Hematopoietic multipotent progenitor cell treated with erythropoietin and hydrocortisone succinate and interleukin-3 and kit ligand, for 4 days (in vitro differentiated cells): Measurements from ENCODE around the gene DENND1A.
A peak's percentile ranks its signal among the peaks of the same experiment; 100 is the strongest.
"Not testable (repeated sequence)": the region's sequence is repeated elsewhere in the genome, so short reads cannot be mapped to it uniquely, and the experiment has no call there.

ENCODE experiments used
- DNase-seq: peaks from one replicate; pipeline ENCODE4 v3.0.0-alpha.2; 2015

DENND1A gene

GRCh38 chr9:123914517-123915196, 15.3 kb downstream of the DENND1A start:
- DNase-seq, result no peak

GRCh38 chr9:123912167-123912897, 17.6 kb downstream of the DENND1A start:
- DNase-seq, result peak; percentile 46

GRCh38 chr9:123911024-123911423, 18.9 kb downstream of the DENND1A start:
- DNase-seq, result no peak

DNA sequence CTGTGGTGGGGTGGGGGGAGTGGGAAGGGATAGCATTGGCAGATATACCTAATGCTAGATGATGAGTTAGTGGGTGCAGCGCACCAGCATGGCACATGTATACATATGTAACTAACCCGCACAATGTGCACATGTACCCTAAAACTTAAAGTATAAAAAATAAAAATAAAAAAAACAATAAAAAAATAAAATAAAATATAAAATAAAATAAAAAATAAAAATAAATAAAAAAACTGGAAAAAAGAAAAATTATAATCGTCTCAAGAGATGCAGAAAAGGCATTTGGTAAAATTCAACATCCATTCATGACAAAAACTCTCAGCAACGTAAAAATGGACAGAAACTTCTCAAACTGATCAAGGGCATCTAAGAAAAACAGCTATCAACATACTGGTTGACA, 20.7 kb downstream of the DENND1A start:
- not testable (repeated sequence) for DNase-seq

GRCh38 chr9:123903550-123903949, 26.4 kb downstream of the DENND1A start:
- DNase-seq, result not testable (repeated sequence)

DNA sequence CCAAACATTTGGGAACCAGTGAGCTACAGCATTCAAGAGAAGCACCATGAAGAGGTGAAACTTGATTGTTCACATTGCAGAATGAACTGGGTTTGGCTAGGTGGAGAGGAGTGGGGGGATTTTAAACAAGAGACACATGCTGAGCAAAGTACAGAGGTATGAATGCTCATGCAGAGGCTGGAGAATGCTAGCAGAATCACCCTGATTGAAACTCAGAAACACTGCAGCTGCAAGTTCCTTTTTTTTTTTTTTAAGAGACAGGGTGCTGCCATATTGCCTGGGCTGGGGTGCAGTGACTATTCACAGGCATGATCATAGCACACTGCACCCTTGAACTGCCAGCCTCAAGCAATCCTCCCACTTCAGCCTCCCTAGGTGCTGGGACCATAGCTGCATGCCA, 35.1 kb downstream of the DENND1A start:
- no peak for DNase-seq

DNA sequence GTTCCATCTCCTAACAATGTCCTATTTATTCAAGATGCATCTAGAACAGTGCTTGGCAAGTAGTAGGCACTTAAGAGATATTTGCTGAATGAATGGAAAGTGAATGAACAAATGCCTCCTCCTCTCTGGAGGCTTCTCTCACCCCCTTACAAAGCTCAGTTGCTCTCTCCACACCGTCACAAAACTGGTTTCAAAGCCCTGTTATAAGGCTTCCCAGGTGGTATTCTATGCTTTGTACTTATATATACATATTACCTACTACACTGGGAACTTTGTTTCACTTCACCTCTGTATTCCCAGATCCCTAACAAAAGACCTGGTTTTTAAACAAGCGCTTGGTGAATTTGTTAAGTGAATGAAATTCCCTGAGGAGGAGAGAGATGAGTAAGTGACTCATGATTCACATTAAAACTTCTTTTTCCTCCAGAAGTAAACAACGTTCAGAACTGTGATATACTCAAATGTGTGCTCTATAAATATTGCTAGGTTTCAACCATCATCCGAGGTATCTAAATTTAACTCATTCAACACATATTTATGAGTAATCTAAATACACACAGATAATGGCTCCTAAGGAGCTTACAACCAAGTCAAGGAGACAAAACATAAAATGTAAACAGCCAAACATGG, 36.0 kb downstream of the DENND1A start:
- DNase-seq, result no peak

DNA sequence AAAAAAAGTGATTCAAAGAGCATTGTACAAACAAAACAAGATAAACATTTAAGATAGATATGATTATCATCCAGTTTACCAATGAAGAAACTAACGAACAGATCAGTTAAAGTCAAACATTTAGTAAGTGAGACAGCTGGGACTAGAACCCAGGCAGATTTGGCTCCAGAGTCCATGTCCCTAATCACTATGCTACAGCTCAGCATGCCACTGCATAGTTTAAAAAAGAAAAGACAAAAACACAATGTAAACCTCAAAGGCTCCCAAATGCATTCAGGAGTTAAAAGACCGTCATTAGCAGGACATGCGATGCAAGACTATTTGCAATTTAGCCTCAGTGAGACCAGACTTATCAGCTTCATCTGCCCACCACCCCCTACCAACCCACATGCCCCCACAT, 36.8 kb downstream of the DENND1A start:
- no peak for DNase-seq

DNA sequence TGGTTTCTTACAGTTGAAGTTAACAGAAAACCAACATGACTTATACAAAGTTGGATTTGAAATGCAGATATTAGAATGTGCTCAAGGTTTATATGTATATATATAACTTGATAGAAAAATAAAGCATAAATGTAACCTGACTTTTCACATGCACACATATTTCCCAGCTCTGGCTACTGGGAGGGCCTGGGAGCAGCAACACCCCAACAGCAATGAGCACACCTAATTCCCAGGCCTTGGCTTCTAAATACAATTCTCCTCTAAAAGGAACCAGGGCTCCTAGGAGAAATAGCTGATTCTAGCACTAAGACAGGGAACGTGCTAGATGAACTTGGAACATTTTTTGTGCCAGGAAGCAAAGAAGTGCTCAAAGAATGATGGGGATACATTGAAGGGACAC, 42.1 kb downstream of the DENND1A start:
- no peak for DNase-seq

GRCh38 chr9:123885834-123886233, 44.1 kb downstream of the DENND1A start:
- DNase-seq, result peak; percentile 18

DNA sequence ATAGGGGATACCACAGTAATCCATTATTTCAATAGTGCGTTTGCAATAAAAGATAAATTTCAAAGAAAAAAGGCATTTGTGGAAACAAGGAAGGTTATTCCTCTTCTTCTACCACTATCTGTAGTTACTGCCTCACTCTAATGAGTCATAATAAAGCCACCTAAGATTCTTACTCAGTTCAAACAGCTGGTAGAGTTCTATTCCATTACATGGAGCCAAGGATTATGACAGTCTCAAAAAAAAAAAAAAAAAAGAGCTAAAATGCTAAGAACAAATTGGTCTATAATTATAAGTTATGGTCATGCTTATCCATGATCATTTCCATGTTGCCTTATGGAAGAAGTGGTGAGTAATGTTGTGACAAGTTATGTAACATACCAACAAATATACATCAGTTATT, 46.3 kb downstream of the DENND1A start:
- DNase-seq, result no peak

GRCh38 chr9:123881604-123882003, 48.3 kb downstream of the DENND1A start:
- DNase-seq, result no peak

DNA sequence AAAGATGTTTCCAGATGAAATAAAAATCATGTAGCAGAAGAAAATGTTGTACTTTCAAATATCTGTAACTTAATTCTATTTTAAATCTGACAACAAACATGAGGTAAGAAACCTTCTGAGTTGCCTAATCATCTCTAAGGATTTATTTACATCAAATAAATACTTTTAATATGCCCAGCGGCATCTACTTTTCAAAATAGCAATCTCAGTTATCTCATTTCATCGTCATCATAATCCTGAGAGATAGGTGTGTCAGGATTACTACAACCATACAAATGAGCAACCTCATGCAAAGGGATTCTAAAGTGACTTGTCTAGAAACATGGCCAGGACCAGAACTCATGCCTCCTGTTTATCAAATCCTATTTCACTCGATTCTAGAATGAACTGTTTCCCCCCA, 49.5 kb downstream of the DENND1A start:
- no peak for DNase-seq

DNA sequence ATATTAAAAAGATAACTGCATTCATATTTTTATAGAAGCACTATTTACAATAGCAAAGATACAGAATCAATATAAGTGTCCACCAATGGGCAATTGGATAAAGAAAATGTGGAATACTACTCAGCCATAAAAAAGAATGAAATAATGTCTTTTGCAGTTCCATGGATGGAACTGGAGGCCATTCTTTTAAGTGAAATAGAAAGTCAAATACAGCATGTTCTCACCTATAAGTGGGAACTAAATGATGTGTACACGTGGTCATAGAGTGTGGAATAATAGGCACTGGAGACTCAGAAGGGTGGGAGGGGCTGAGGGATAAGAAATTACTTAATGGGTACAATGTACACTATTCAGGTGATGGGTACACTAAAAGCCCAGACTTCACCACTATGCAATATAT, 53.2 kb downstream of the DENND1A start:
- no peak for DNase-seq

GRCh38 chr9:123872710-123873109, 57.2 kb downstream of the DENND1A start:
- DNase-seq, result no peak

- DNase-seq, result no peak
These were observed 58.1 kb downstream of the DENND1A start for GRCh38 chr9:123871781-123872180.

DNA sequence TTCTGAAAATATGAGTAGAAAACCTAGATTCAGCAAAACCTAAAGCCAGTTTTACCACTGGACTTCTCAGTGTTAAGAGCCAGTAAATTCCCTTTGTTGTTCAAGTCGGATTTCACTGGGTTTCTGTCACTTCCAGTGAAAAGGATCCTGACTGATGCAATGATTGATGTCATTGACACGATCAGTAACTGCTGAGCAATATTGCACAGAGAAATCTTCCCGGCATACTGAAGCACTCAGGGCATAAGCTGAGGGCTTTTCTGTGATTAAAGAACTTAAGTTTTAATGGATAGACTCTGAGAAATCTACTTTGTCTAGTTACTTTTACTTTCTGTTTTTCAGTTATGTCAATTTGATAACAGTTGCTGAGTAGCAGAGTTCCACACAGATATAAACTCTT, 61.9 kb downstream of the DENND1A start:
- no peak for DNase-seq

DNA sequence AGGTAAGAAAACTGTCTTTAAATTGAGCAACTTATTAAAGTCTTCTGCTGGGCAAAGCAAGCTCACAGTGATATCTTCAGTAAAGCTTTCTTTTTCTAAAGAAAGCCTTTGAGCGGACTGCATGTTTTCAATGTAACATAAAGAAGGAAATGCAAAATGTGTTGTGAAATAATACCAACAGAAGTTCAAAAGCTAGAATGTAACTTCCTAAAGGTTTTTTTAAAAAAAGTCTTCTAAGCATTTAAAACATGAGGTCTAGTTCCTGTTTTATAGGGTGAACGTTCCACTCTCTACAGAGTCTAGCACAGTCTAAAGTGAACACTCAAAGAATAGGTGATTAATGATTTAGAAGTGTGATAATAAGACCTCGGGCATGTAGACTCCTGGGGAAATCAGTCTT, 62.9 kb downstream of the DENND1A start:
- DNase-seq, result peak; percentile 80

DNA sequence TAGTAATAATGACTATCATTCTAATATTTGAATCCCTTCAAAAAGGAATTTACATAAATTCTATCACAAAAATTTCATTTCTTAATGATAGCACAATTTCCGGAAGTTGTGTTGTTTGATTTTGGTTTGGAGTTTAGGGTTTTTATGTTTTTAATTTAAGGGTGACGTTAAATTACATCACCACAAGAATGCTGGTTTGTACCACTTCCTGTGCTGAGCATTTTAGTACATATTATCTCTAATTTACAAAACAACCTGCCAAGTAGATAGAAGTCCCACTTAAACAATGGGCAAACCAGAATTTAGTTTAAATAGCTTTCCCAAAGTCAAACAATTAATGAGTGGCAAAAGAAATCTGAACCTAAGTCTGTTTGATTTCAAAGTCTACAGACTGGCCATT, 63.4 kb downstream of the DENND1A start:
- DNase-seq, result peak; percentile 66

DNA sequence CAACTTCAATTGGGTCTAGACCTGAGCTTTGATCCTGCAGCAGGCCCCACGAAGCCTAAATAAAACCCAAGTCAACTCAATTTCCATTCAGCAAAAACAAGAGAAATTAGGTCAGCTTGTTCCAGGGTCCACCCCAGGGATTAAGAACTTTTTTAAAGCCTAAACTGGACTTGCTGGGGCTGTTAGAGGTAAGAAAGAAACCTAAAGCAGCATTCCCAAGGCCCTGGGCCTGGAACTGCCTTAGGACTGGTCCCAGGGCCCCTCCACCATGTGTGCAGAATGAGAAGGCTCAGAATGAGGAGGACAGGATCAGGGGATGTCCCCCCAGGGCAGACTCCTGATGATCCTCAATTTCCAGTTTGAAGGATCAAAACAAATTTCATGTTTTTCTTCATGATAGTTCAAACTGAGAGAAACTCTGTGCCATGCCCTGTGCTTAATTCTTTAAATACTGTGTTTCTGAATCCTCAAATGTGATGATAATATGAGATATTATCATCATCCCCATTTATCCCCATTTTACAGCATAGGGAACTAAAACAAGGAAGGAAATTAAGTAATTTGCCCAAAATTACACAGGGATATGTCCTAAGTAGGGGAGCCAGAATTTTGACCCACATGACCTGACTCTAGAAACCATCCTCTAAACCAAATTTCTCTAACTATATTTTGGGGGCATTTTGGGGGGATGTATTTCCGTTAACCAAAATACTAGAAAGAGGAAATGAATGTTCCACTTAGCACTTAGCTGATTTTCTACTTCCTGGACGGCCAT, 64.5 kb downstream of the DENND1A start:
- no peak for DNase-seq

DNA sequence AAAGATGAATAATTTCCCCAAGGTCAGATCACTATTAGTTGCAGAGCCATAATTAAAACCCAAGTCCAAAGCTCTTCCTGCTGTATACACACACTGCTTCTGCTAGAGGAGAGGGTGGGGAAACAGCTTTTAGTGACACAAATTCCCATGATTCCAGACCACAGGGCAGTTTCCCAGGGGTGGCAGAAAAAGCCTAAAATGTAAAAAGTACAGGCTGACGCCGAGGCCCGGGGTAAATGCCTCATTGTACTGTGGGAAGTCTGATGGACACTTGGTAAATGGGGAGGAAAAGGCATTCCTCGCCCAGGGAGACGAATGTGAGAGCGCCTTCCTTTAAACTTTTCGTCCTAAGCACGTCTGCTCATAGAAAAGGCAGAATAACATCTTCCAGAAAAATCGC, 65.7 kb downstream of the DENND1A start:
- DNase-seq, result no peak

DNA sequence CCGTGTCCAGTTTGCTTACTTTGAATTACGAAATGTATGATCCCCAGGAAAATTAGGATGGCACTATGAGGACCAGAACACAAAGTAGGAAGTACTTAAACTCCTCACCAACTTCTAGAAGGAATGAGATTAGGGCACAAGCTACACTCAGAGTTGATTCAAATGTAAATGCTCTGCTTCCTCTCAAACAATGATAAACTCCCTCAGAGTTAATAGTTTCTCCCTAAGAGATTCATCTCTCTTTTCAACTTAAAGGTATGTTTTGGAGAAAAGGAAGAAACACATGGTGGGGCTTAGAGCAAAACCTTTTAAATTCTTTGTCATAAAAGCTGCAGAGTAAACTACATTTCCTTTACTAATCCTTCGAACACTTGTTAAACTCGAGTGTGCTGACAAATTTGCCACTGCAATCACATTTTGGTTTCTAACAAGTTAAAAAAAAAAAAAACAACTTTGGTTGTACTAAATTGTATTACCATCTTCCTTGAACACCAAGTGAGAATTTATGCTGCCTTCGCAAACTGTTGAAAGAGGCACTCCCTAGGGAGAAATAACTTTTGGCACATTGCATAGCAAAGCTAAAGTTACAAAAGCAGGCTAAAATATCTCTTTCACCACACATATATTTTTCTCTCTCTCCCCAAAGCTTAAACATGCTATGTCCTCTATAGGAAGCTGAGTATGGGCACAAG, 66.6 kb downstream of the DENND1A start:
- no peak for DNase-seq

DNA sequence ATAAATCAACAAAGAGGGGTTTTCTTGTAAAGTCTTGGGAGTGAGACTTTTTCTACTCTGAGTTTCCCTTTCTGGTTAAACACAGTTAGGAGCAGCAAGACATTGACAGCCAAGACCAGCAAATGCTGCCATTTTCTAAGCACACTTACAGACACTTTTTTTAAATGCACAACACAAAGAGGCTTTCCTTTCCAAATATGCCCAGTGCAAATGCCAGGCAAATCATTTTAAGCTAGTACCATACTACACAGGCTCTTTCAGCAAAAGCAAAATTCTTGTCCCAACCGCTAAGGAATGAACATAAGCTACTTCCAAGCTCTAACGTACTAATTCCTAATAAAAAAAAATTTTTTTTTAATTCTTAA, 68.2 kb downstream of the DENND1A start:
- DNase-seq, result no peak
